Measurements from ENCODE around the gene ADM2. TPM values are rescaled to one million over a fixed set of nuclear protein-coding genes. Genes with fewer than 3 reads are reported as not detected.

The ADM2 gene
- total and polyA plus RNA-seq, 2 of the 13 experiments (the other 11 are each of a cell fraction or from before 2014, with no cell fraction given) = 1.2 to 3.0 TPM

DNA sequence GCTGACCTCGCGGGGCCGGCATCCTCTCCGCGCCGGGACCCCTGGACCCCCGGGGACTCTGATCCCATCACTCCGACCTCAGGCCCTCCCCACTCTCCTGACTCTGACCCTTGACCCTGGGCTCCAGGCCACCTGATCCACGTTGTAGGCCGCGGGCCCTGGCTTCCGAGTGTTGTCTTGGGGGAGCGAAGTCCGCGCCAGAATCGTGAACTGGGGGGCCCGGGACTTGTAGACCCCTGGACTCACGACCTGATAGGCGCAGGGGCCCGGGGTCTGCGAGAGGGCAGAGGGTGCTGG lies 49.2 kb downstream of the ADM2 start (continued):
- TF ChIP-seq, protein P1, sequence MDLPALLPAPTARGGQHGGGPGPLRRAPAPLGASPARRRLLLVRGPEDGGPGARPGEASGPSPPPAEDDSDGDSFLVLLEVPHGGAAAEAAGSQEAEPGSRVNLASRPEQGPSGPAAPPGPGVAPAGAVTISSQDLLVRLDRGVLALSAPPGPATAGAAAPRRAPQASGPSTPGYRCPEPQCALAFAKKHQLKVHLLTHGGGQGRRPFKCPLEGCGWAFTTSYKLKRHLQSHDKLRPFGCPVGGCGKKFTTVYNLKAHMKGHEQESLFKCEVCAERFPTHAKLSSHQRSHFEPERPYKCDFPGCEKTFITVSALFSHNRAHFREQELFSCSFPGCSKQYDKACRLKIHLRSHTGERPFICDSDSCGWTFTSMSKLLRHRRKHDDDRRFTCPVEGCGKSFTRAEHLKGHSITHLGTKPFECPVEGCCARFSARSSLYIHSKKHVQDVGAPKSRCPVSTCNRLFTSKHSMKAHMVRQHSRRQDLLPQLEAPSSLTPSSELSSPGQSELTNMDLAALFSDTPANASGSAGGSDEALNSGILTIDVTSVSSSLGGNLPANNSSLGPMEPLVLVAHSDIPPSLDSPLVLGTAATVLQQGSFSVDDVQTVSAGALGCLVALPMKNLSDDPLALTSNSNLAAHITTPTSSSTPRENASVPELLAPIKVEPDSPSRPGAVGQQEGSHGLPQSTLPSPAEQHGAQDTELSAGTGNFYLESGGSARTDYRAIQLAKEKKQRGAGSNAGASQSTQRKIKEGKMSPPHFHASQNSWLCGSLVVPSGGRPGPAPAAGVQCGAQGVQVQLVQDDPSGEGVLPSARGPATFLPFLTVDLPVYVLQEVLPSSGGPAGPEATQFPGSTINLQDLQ (CRISPR knock-in tag; IDR thresholded peaks at IDR 0.05) = no peak
- TF ChIP-seq ZNF224 (CRISPR knock-in tag; IDR thresholded peaks at IDR 0.05) = no peak
- TF ChIP-seq, protein P2, sequence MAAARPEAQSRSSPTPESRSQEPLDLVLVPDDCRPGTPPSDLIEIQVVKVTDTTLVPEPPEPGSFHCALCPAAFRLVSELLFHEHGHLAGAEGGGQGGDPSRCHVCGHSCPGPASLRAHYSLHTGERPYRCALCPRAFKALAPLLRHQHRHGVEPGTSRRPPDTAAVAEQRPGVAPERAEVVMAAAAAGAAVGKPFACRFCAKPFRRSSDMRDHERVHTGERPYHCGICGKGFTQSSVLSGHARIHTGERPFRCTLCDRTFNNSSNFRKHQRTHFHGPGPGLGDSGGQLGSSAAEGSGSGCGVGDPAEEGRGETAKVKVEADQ (CRISPR knock-in tag; IDR thresholded peaks at IDR 0.05; ENCODE audit: borderline replicate concordance) = no peak
- peak; percentile 62 for TF ChIP-seq ZBTB7B (CRISPR knock-in tag; IDR thresholded peaks at IDR 0.05)
- TF ChIP-seq, protein P3, sequence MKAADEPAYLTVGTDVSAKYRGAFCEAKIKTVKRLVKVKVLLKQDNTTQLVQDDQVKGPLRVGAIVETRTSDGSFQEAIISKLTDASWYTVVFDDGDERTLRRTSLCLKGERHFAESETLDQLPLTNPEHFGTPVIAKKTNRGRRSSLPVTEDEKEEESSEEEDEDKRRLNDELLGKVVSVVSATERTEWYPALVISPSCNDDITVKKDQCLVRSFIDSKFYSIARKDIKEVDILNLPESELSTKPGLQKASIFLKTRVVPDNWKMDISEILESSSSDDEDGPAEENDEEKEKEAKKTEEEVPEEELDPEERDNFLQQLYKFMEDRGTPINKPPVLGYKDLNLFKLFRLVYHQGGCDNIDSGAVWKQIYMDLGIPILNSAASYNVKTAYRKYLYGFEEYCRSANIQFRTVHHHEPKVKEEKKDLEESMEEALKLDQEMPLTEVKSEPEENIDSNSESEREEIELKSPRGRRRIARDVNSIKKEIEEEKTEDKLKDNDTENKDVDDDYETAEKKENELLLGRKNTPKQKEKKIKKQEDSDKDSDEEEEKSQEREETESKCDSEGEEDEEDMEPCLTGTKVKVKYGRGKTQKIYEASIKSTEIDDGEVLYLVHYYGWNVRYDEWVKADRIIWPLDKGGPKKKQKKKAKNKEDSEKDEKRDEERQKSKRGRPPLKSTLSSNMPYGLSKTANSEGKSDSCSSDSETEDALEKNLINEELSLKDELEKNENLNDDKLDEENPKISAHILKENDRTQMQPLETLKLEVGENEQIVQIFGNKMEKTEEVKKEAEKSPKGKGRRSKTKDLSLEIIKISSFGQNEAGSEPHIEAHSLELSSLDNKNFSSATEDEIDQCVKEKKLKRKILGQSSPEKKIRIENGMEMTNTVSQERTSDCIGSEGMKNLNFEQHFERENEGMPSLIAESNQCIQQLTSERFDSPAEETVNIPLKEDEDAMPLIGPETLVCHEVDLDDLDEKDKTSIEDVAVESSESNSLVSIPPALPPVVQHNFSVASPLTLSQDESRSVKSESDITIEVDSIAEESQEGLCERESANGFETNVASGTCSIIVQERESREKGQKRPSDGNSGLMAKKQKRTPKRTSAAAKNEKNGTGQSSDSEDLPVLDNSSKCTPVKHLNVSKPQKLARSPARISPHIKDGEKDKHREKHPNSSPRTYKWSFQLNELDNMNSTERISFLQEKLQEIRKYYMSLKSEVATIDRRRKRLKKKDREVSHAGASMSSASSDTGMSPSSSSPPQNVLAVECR (CRISPR knock-in tag; IDR thresholded peaks at IDR 0.05; ENCODE audit: borderline replicate concordance) = no peak
- TF ChIP-seq, protein P4, sequence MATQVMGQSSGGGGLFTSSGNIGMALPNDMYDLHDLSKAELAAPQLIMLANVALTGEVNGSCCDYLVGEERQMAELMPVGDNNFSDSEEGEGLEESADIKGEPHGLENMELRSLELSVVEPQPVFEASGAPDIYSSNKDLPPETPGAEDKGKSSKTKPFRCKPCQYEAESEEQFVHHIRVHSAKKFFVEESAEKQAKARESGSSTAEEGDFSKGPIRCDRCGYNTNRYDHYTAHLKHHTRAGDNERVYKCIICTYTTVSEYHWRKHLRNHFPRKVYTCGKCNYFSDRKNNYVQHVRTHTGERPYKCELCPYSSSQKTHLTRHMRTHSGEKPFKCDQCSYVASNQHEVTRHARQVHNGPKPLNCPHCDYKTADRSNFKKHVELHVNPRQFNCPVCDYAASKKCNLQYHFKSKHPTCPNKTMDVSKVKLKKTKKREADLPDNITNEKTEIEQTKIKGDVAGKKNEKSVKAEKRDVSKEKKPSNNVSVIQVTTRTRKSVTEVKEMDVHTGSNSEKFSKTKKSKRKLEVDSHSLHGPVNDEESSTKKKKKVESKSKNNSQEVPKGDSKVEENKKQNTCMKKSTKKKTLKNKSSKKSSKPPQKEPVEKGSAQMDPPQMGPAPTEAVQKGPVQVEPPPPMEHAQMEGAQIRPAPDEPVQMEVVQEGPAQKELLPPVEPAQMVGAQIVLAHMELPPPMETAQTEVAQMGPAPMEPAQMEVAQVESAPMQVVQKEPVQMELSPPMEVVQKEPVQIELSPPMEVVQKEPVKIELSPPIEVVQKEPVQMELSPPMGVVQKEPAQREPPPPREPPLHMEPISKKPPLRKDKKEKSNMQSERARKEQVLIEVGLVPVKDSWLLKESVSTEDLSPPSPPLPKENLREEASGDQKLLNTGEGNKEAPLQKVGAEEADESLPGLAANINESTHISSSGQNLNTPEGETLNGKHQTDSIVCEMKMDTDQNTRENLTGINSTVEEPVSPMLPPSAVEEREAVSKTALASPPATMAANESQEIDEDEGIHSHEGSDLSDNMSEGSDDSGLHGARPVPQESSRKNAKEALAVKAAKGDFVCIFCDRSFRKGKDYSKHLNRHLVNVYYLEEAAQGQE (IDR thresholded peaks at IDR 0.05; ENCODE audit: borderline replicate concordance in 1 of 2, low read depth in 1 of 2, low read length in 2 of 2) = no peak
- no peak for TF ChIP-seq MATR3 (CRISPR knock-in tag; IDR thresholded peaks at IDR 0.05)
- no peak for TF ChIP-seq ZFP36L2 (CRISPR knock-in tag; IDR thresholded peaks at IDR 0.05)
- TF ChIP-seq ZNF75D (CRISPR knock-in tag; IDR thresholded peaks at IDR 0.05; ENCODE audit: borderline replicate concordance) = no peak
- TF ChIP-seq, protein P5, sequence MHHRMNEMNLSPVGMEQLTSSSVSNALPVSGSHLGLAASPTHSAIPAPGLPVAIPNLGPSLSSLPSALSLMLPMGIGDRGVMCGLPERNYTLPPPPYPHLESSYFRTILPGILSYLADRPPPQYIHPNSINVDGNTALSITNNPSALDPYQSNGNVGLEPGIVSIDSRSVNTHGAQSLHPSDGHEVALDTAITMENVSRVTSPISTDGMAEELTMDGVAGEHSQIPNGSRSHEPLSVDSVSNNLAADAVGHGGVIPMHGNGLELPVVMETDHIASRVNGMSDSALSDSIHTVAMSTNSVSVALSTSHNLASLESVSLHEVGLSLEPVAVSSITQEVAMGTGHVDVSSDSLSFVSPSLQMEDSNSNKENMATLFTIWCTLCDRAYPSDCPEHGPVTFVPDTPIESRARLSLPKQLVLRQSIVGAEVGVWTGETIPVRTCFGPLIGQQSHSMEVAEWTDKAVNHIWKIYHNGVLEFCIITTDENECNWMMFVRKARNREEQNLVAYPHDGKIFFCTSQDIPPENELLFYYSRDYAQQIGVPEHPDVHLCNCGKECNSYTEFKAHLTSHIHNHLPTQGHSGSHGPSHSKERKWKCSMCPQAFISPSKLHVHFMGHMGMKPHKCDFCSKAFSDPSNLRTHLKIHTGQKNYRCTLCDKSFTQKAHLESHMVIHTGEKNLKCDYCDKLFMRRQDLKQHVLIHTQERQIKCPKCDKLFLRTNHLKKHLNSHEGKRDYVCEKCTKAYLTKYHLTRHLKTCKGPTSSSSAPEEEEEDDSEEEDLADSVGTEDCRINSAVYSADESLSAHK (CRISPR knock-in tag; IDR thresholded peaks at IDR 0.05; ENCODE audit: borderline replicate concordance) = no peak
- TF ChIP-seq ZNF350 (CRISPR knock-in tag; IDR thresholded peaks at IDR 0.05; ENCODE audit: borderline replicate concordance, low read depth) = peak; percentile 72; the same call in 1 of the 2 replicates
- TF ChIP-seq ARNT (IDR thresholded peaks at IDR 0.05) = no peak

Measured in HepG2 (cell line).